ENCODE results near the gene SLC26A8. TPM values are rescaled to one million over a fixed set of nuclear protein-coding genes. Genes with fewer than 3 reads are reported as not detected.
"Not testable (repeated sequence)": the region's sequence is repeated elsewhere in the genome, so short reads cannot be mapped to it uniquely, and the experiment has no call there.

The SLC26A8 gene
- total RNA-seq, 1 donor from 2014 or later, result 0.35 TPM

GRCh38 chr6:36050947-36051710, 26.7 kb upstream of the SLC26A8 start:
- no peak for DNase-seq (ENCODE audit: low spot score)

- no peak for DNase-seq (ENCODE audit: low spot score)
These were observed 25.9 kb upstream of the SLC26A8 start for GRCh38 chr6:36050305-36050704.

GRCh38 chr6:36049582-36049981, 25.1 kb upstream of the SLC26A8 start:
- DNase-seq (ENCODE audit: low spot score), result no peak

- DNase-seq (ENCODE audit: low spot score), result no peak
These were observed 18.3 kb upstream of the SLC26A8 start for GRCh38 chr6:36042618-36043260.

- no peak for DNase-seq (ENCODE audit: low spot score)
These were observed 16.5 kb upstream of the SLC26A8 start for GRCh38 chr6:36040958-36041357.

GRCh38 chr6:36039112-36039511, 14.7 kb upstream of the SLC26A8 start:
- no peak for DNase-seq (ENCODE audit: low spot score)

GRCh38 chr6:36038120-36038876, 13.9 kb upstream of the SLC26A8 start:
- DNase-seq (ENCODE audit: low spot score), result no peak

GRCh38 chr6:36035225-36035624, 10.8 kb upstream of the SLC26A8 start:
- no peak for DNase-seq (ENCODE audit: low spot score)

GRCh38 chr6:36034441-36034840, 10.0 kb upstream of the SLC26A8 start:
- DNase-seq (ENCODE audit: low spot score), result no peak

GRCh38 chr6:36033935-36034334, 9.5 kb upstream of the SLC26A8 start:
- no peak for DNase-seq (ENCODE audit: low spot score)

GRCh38 chr6:36033144-36033543, 8.7 kb upstream of the SLC26A8 start:
- not testable (repeated sequence) for DNase-seq (ENCODE audit: low spot score)

- DNase-seq (ENCODE audit: low spot score), result no peak
These were observed 7.8 kb upstream of the SLC26A8 start for GRCh38 chr6:36032261-36032660.

- DNase-seq (ENCODE audit: low spot score), result no peak
These were observed 5.0 kb upstream of the SLC26A8 start for GRCh38 chr6:36029464-36029863.

- no peak for DNase-seq (ENCODE audit: low spot score)
These were observed 4.5 kb upstream of the SLC26A8 start for GRCh38 chr6:36028877-36029324.

- DNase-seq (ENCODE audit: low spot score), result no peak
These were observed 3.8 kb upstream of the SLC26A8 start for GRCh38 chr6:36028088-36028876.

- DNase-seq (ENCODE audit: low spot score), result peak; percentile 99
These were observed 3.2 kb upstream of the SLC26A8 start, which contains the start of gene MAPK14 for GRCh38 chr6:36027501-36028087. MAPK14 (plus strand) TSS chr6:36027808; CDS start chr6:36028158, 350 bp downstream.

- no peak for DNase-seq (ENCODE audit: low spot score)
These were observed 1.5 kb upstream of the SLC26A8 start for GRCh38 chr6:36025932-36026327.

GRCh38 chr6:36025260-36025931, 955 bp upstream of the SLC26A8 start:
- no peak for DNase-seq (ENCODE audit: low spot score)

GRCh38 chr6:36020154-36020553, 4.3 kb downstream of the SLC26A8 start:
- no peak for DNase-seq (ENCODE audit: low spot score)

GRCh38 chr6:36019167-36019566, 5.3 kb downstream of the SLC26A8 start:
- DNase-seq (ENCODE audit: low spot score), result no peak
